SIG-M5 treated with dmso at 0.1 percent for 504 hours (cell line): ENCODE data around the gene KLHL22.

ENCODE experiments used
- DNase-seq: peaks from one replicate; lab custom pipeline; 2025; ENCODE audit not compliant: unreplicated experiment; lab: John Stamatoyannopoulos, UW

The KLHL22 gene

GRCh38 chr22:20524004-20524481, 28.4 kb upstream of the KLHL22 start:
- no peak for DNase-seq

- DNase-seq: no peak
These were observed 27.7 kb upstream of the KLHL22 start for GRCh38 chr22:20523086-20523983.

- no peak for DNase-seq
These were observed 26.8 kb upstream of the KLHL22 start for GRCh38 chr22:20522134-20523004.

- DNase-seq: no peak
These were observed 24.5 kb upstream of the KLHL22 start for GRCh38 chr22:20520093-20520511.

- DNase-seq: no peak
These were observed 24.0 kb upstream of the KLHL22 start for GRCh38 chr22:20519558-20519957.

GRCh38 chr22:20517841-20518592, 22.4 kb upstream of the KLHL22 start:
- DNase-seq: no peak

- no peak for DNase-seq
These were observed 21.8 kb upstream of the KLHL22 start for GRCh38 chr22:20517422-20517821.

GRCh38 chr22:20516399-20516798, 20.8 kb upstream of the KLHL22 start:
- DNase-seq: no peak

GRCh38 chr22:20514658-20515406, 19.2 kb upstream of the KLHL22 start:
- DNase-seq: no peak

GRCh38 chr22:20511578-20512229, 16.1 kb upstream of the KLHL22 start:
- no peak for DNase-seq

GRCh38 chr22:20510811-20511577, 15.4 kb upstream of the KLHL22 start:
- no peak for DNase-seq

GRCh38 chr22:20509344-20510047, 13.9 kb upstream of the KLHL22 start:
- peak; percentile 95 for DNase-seq

GRCh38 chr22:20508815-20509271, 13.2 kb upstream of the KLHL22 start:
- DNase-seq: no peak

GRCh38 chr22:20508067-20508755, 12.6 kb upstream of the KLHL22 start:
- DNase-seq: peak; percentile 39

GRCh38 chr22:20507253-20508066, 11.9 kb upstream of the KLHL22 start, which contains the start of gene MED15:
Gene MED15, plus strand, starts transcription at chr22:20507610. Its CDS starts 69 bp downstream, at chr22:20507679.
- DNase-seq: peak; percentile 73

GRCh38 chr22:20506543-20507252, 11.1 kb upstream of the KLHL22 start:
- no peak for DNase-seq
